ENCODE results near the gene ENAH. TPM values are rescaled to one million over a fixed set of nuclear protein-coding genes. Genes with fewer than 3 reads are reported as not detected.
"Not testable (repeated sequence)": the region's sequence is repeated elsewhere in the genome, so short reads cannot be mapped to it uniquely, and the experiment has no call there.

The ENAH gene
- total and polyA plus RNA-seq, 10 donors, result 5.1 to 98.1 (median 44.8) TPM

DNA sequence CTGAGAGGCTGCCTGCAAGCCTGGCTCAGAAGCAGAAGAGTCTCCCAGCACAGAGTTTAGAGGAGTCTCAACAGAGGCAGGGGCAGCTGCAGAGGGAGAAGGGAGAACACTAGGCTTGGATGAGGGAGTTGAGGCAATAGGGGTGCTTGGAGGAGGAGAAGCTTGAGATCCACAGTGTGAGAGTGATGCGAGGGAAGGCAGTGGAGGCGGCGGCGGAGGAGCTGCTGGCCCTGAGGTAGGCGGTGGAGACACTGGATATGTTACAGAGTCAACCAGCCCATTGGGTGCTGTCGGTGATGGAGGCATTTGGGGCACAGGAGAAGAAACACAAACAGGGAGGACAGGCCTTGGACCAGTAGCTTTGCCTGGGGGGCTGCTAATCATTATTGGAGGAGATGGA lies 135.7 kb downstream of the ENAH start:
- Histone ChIP-seq H3K36me3 (peaks cover 0 to 12% (median 0%) of the 10 kb centered on the region in 6 donors), H3K9me3 (no peaks in the 10 kb centered on the region), H3K4me3 (no peak overlapping the region), H3K27ac (no peak overlapping the region), H3K27me3 (replicated peaks in 1 of 7) (no peaks in the 10 kb centered on the region), H3K4me1 (no peaks in the 10 kb centered on the region)
- DNase-seq, result no peak
- WGBS, 5 donors, result 90 to 99% (median 94%) methylated on average over 6 of the region's 6 CpGs
- intact Hi-C loops (cut with DNase I; ENCODE audit: low total_unique reads), result no loop called here
- TF ChIP-seq POLR2AphosphoS5 (IDR thresholded peaks at IDR 0.05) (no peak), POLR2A (IDR thresholded peaks at IDR 0.05) (no peak)
- TF ChIP-seq, protein P1, sequence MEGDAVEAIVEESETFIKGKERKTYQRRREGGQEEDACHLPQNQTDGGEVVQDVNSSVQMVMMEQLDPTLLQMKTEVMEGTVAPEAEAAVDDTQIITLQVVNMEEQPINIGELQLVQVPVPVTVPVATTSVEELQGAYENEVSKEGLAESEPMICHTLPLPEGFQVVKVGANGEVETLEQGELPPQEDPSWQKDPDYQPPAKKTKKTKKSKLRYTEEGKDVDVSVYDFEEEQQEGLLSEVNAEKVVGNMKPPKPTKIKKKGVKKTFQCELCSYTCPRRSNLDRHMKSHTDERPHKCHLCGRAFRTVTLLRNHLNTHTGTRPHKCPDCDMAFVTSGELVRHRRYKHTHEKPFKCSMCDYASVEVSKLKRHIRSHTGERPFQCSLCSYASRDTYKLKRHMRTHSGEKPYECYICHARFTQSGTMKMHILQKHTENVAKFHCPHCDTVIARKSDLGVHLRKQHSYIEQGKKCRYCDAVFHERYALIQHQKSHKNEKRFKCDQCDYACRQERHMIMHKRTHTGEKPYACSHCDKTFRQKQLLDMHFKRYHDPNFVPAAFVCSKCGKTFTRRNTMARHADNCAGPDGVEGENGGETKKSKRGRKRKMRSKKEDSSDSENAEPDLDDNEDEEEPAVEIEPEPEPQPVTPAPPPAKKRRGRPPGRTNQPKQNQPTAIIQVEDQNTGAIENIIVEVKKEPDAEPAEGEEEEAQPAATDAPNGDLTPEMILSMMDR (IDR thresholded peaks at IDR 0.05 in 8 of 11, conservative IDR thresholded peaks at IDR 0.05 in 3 of 11), result no peak

DNA sequence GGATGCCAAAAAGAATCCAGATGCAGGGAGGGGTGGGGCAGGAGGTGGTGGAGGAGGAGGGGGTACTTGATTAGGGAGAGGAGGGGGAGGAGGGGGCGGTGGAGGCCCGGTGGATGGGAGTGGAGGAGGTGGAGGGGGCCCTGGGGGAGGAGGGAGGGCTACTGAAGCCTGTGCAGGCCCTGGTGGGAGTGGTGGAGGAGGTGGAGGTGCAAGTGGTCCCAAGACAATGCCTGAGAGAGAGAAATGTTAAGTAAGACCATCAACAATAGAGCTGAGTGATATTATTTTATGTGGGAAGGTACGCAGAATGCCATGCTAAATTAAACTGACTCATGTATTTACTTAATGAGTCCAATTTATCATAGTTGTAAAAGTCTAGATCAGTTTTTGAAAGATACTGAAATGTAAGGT lies 138.2 kb downstream of the ENAH start:
- intact Hi-C loops (cut with DNase I; ENCODE audit: low total_unique reads), result no loop called here
- 63 to 86% (median 73%) methylated on average over 3 of the region's 3 CpGs for whole genome bisulfite sequencing, 5 donors

DNA sequence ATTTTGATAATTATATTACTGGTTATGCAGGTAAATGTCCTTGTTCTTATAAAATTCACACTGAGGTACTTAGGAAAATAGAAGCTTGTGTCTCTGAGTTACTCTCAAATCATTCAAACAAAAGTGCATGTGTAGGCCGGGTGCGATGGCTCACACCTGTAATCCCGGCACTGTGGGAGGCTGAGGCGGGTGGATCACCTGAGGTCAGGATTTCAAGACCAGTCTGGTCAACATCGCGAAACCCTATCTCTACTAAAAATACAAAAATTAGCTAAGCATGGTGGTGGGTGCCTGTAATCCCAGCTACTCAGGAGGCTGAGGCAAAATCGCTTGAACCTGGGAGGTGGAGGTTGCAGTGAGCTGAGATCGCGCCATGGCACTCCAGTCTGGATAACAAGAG lies 139.3 kb downstream of the ENAH start:
- H3K27me3 ChIP-seq (replicated peaks in 1 of 7); H3K27ac ChIP-seq; DNase-seq; H3K4me1 ChIP-seq; intact Hi-C loops (cut with DNase I; ENCODE audit: low total_unique reads); H3K9me3 ChIP-seq; H3K4me3 ChIP-seq: not testable (repeated sequence)
- 93 to 98% (median 96%) methylated on average over 9 of the region's 9 CpGs for WGBS, 5 donors
- peaks cover 0 to 12% (median 0%) of the 10 kb centered on the region in 6 donors for H3K36me3 ChIP-seq

More for the DNA sequence above, 138.2 kb downstream of the ENAH start:
- Histone ChIP-seq H3K4me3 (no peak overlapping the region), H3K4me1 (no peaks in the 10 kb centered on the region), H3K9me3 (no peaks in the 10 kb centered on the region), H3K36me3 (peaks cover 0 to 12% (median 0%) of the 10 kb centered on the region in 6 donors), H3K27me3 (replicated peaks in 1 of 7) (no peaks in the 10 kb centered on the region), H3K27ac (no peak overlapping the region)
- TF ChIP-seq POLR2AphosphoS5 (IDR thresholded peaks at IDR 0.05) (no peak), POLR2A (IDR thresholded peaks at IDR 0.05) (no peak)
- TF ChIP-seq, protein P1 (IDR thresholded peaks at IDR 0.05 in 8 of 11, conservative IDR thresholded peaks at IDR 0.05 in 3 of 11), result no peak
- no peak for DNase-seq

DNA sequence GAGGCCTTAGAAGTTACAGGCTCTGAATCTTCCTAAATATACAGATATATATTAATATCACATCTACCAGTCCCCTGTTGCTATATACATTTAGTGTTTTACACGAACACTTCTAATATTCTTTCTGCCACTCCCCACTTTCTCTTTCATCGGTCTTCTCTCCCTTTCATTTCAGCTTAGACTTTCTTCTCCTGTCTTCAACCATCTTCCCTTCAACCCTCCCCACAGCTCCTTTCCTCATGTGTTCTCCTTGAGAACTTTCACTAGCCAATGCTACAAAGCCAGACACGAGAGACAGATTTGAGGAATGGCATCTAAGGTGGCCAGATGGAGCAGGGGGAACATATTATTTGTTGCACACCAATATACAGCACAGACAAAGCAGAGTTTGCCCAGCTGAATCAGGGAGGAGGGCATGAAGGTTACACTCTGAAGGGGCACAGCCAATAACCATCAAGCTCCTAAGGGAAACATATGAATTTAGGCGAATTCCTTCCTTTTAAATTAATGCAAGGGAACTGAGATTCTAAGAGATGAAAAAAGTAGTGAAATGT lies 141.0 kb downstream of the ENAH start:
- no peak for DNase-seq
- WGBS, 5 donors, result 78 to 92% (median 91%) methylated on average over 4 of the region's 4 CpGs
- intact Hi-C loops (cut with DNase I; ENCODE audit: low total_unique reads), result no loop called here
- H3K36me3 ChIP-seq, result peaks cover 0 to 10% (median 0%) of the 10 kb centered on the region in 6 donors
- H3K4me1 ChIP-seq, result no peaks in the 10 kb centered on the region
- H3K27me3 ChIP-seq (replicated peaks in 1 of 7), result no peaks in the 10 kb centered on the region
- H3K9me3 ChIP-seq, result no peaks in the 10 kb centered on the region
- TF ChIP-seq POLR2A (IDR thresholded peaks at IDR 0.05), result no peak
- TF ChIP-seq, protein P1 (IDR thresholded peaks at IDR 0.05 in 8 of 11, conservative IDR thresholded peaks at IDR 0.05 in 3 of 11), result no peak
- no peak for TF ChIP-seq POLR2AphosphoS5 (IDR thresholded peaks at IDR 0.05)
- no peak overlapping the region for H3K27ac ChIP-seq
- H3K4me3 ChIP-seq, result no peak overlapping the region

DNA sequence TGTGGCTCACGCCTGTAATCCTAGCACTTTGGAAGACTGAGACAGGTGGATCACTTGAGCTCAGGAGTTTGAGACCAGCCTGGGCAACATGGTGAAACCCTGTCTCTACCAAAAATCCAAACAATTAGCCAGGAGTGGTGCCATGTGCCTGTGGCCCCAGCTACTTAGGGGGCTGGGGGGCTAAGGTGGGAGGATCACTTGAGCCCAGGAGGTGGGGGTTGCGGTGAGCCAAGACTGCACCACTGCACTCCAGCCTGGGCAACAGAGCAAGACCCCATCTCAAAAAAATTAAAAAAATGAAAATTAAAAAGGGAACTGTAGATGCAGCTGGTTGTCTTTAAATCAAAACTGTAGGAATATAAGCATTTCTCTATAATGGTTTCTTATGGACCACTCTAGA lies 142.2 kb downstream of the ENAH start:
- H3K4me3 ChIP-seq; intact Hi-C loops (cut with DNase I; ENCODE audit: low total_unique reads); H3K4me1 ChIP-seq; H3K27ac ChIP-seq; H3K9me3 ChIP-seq; H3K27me3 ChIP-seq (replicated peaks in 1 of 7); DNase-seq: not testable (repeated sequence)
- 86 to 100% (median 93%) methylated on average over 2 of the region's 2 CpGs for WGBS, 5 donors
- H3K36me3 ChIP-seq, result peaks cover 0 to 21% (median 0%) of the 10 kb centered on the region in 6 donors
